ENCODE measurements around the gene PIP4K2B.

GRCh38 chr17:38716368-38717005, 82.9 kb downstream of the PIP4K2B start:
- TF ChIP-seq CTCF (IDR thresholded peaks at IDR 0.05) (no peak), POLR2A (IDR thresholded peaks at IDR 0.05) (no peak)

Measured in esophagus squamous epithelium (tissue), 4 donors.